Measurements from ENCODE around the gene CCT6A. TPM values are rescaled to one million over a fixed set of nuclear protein-coding genes. Genes with fewer than 3 reads are reported as not detected.
"Not testable (repeated sequence)": the region's sequence is repeated elsewhere in the genome, so short reads cannot be mapped to it uniquely, and the experiment has no call there.

The CCT6A gene
- polyA plus RNA-seq, 2 of the 4 experiments (the other 2 are of a cell fraction) = 334 to 520 TPM

GRCh38 chr7:56028942-56029630, 22.5 kb upstream of the CCT6A start:
- no peak overlapping the region for H3K4me3 ChIP-seq
- ATAC-seq (peak in 1 of 2 experiments; percentile 28; a peak in 3 of 6 replicates), DNase-seq (ENCODE audit: low read depth in 1 of 2, low spot score in 1 of 2) (peak in 1 of 2 experiments; percentile 69), FAIRE-seq (no peak)
- 42% methylated on average over 9 of the region's 9 CpGs for WGBS (ENCODE audit: missing lambda C conversion rate)
- no peaks in the 10 kb centered on the region for H3K9me3 ChIP-seq
- CTCF ChIA-PET = interaction anchor here (1.0 kb wide), 1 partner anchor 33 kb away, joined by 3 read pairs; no protein-coding TSS in a partner anchor
- peaks cover 27% of the 10 kb centered on the region; the same call in 2 of the 3 replicates for H3K4me1 ChIP-seq
- peak overlapping the region; percentile 40 to 79; a peak in 4 of 6 replicates for H3K27ac ChIP-seq
- H3K4me2 ChIP-seq = peak overlapping the region; percentile 40
- TF ChIP-seq PHF8 (IDR thresholded peaks at IDR 0.05; ENCODE audit: borderline replicate concordance, low read depth) (no peak), EP300 (IDR thresholded peaks at IDR 0.05) (0 out of 5 replicates have a peak, but pooled peaks of 1 of the 2 experiments have one; percentile 18), CBX2 (IDR thresholded peaks at IDR 0.05; ENCODE audit: borderline replicate concordance, low read depth) (no peak), FOSL2 (IDR thresholded peaks at IDR 0.05) (no peak), FOSL2 (CRISPR knock-in tag; IDR thresholded peaks at IDR 0.05) (peak; percentile 57), JUN (IDR thresholded peaks at IDR 0.05) (no peak), CEBPB (IDR thresholded peaks at IDR 0.05) (no peak), MYC (IDR thresholded peaks at IDR 0.05; ENCODE audit: borderline replicate concordance, low read length) (no peak), FOSB (CRISPR knock-in tag; IDR thresholded peaks at IDR 0.05) (no peak)
- POLR2A ChIA-PET = interaction anchor here (0.6 to 1.8 kb wide), 4 partner anchors 22 to 663 kb away, joined by 5 to 11 read pairs (median 6); partner anchors contain the start of genes CCT6A and PSPH

GRCh38 chr7:56030340-56030739, 21.2 kb upstream of the CCT6A start:
- Histone ChIP-seq H3K9me3 (no peaks in the 10 kb centered on the region), H3K27ac (peak overlapping the region in 1 of 2 experiments; percentile 79; a peak in 3 of 6 replicates), H3K4me2 (no peak overlapping the region), H3K4me1 (peaks cover 27% of the 10 kb centered on the region; the same call in 2 of the 3 replicates), H3K4me3 (no peak overlapping the region)
- no peak for FAIRE-seq
- ATAC-seq = no peak
- CTCF ChIA-PET = interaction anchor here (1.3 kb wide), 1 partner anchor 66 kb away, joined by 3 read pairs; no protein-coding TSS in a partner anchor
- 96% methylated on average over 8 of the region's 8 CpGs for WGBS (ENCODE audit: missing lambda C conversion rate)
- POLR2A ChIA-PET = interaction anchor here (1.8 kb wide), 1 partner anchor 21 kb away, joined by 5 read pairs; the partner anchor contains the start of genes CCT6A and PSPH
- TF ChIP-seq TFCP2L1 (CRISPR knock-in tag; IDR thresholded peaks at IDR 0.05) = no peak
- TF ChIP-seq EHMT2 (IDR thresholded peaks at IDR 0.05; ENCODE audit: low read depth) = no peak
- no peak for TF ChIP-seq RAD21 (conservative IDR thresholded peaks at IDR 0.05 in 1 of 2, IDR thresholded peaks at IDR 0.05 in 1 of 2)
- TF ChIP-seq CHD4 (IDR thresholded peaks at IDR 0.05; ENCODE audit: borderline replicate concordance) = no peak
- TF ChIP-seq MAZ (IDR thresholded peaks at IDR 0.05; ENCODE audit: borderline replicate concordance, low read depth, low read length) = no peak
- no peak for TF ChIP-seq MAFK (IDR thresholded peaks at IDR 0.05; ENCODE audit: partially characterized antibody)
- TF ChIP-seq ZFP36 (IDR thresholded peaks at IDR 0.05; ENCODE audit: borderline replicate concordance, partially characterized antibody) = no peak
- no peak for TF ChIP-seq HOXB5 (CRISPR knock-in tag; IDR thresholded peaks at IDR 0.05)
- TF ChIP-seq HES2 (IDR thresholded peaks at IDR 0.05) = no peak
- TF ChIP-seq ELK1 (IDR thresholded peaks at IDR 0.05; ENCODE audit: low read depth, low read length) = no peak
- TF ChIP-seq KDM1A (IDR thresholded peaks at IDR 0.05; ENCODE audit: low read depth) = no peak
- TF ChIP-seq CHD2 (IDR thresholded peaks at IDR 0.05; ENCODE audit: low read length, partially characterized antibody) = no peak
- no peak for TF ChIP-seq PHF8 (IDR thresholded peaks at IDR 0.05; ENCODE audit: borderline replicate concordance, low read depth)
- TF ChIP-seq CBX8 (IDR thresholded peaks at IDR 0.05) = no peak
- TF ChIP-seq REST (IDR thresholded peaks at IDR 0.05) = no peak
- no peak for DNase-seq (ENCODE audit: low read depth in 1 of 2, low spot score in 1 of 2)

- Histone ChIP-seq H3K27ac (peak overlapping the region in 1 of 2 experiments; percentile 90; a peak in 1 of 6 replicates), H3K4me1 (peaks cover 27% of the 10 kb centered on the region; the same call in 2 of the 3 replicates), H3K4me2 (peak overlapping the region; percentile 91)
- FAIRE-seq; ATAC-seq; POLR2A ChIA-PET; H3K9me3 ChIP-seq; DNase-seq (ENCODE audit: low read depth in 1 of 2, low spot score in 1 of 2); H3K4me3 ChIP-seq: not testable (repeated sequence)
- 77% methylated on average over 8 of the region's 8 CpGs for WGBS (ENCODE audit: missing lambda C conversion rate)
- CTCF ChIA-PET = interaction anchor here (0.9 to 1.4 kb wide), 4 partner anchors 19 to 67 kb away, joined by 3 read pairs; partner anchors contain the start of gene PSPH
Observed at GRCh38 chr7:56031556-56031955, 20.0 kb upstream of the CCT6A start.

GRCh38 chr7:56032578-56032977, 19.0 kb upstream of the CCT6A start:
- ChIA-PET CTCF (interaction anchor here (0.7 to 2.0 kb wide), 2 partner anchors 42 to 66 kb away, joined by 3 to 9 read pairs; no protein-coding TSS in a partner anchor), POLR2A (interaction anchor here (3.0 kb wide), 1 partner anchor 19 kb away, joined by 51 read pairs; the partner anchor contains the start of genes CCT6A and PSPH)
- peak overlapping the region in 1 of 2 experiments; percentile 90; a peak in 3 of 6 replicates for H3K27ac ChIP-seq
- ATAC-seq; FAIRE-seq; DNase-seq (ENCODE audit: low read depth in 1 of 2, low spot score in 1 of 2); H3K9me3 ChIP-seq: not testable (repeated sequence)
- H3K4me3 ChIP-seq = peak overlapping the region; percentile 57; the same call in 2 of the 3 replicates
- H3K4me1 ChIP-seq = peaks cover 27% of the 10 kb centered on the region; the same call in 2 of the 3 replicates
- WGBS (ENCODE audit: missing lambda C conversion rate) = 90% methylated on average over 7 of the region's 7 CpGs
- H3K4me2 ChIP-seq = peak overlapping the region; percentile 91
